PC-3 (cell line): ENCODE results near the gene MON1A. TPM values are rescaled to one million over a fixed set of nuclear protein-coding genes. Genes with fewer than 3 reads are reported as not detected.

ENCODE experiments used
- ATAC-seq: fragments of 200-7000 bp; cut with Tn5 transposase; 2 replicates; pipeline ENCODE4 v1.9.1; 2020; ENCODE audit warnings: mild to moderate bottlenecking, moderate library complexity
- BruUV-seq: library from RNA; stranded (reverse); fragments of 400-500 nt; replicated peaks from 2 replicates; lab custom pipeline; 2021; lab: Mats Ljungman, UMichigan
- CTCF ChIA-PET: fragments of 300-600 bp; sonication (Branson Sonifier 250); formaldehyde crosslinking; loops from one replicate; lab custom pipeline; 2022; ENCODE audit warnings: antibody characterized with exemption; lab: Charles Lee
- POLR2A ChIA-PET: fragments of 300-600 bp; sonication (Branson Sonifier 250); formaldehyde crosslinking; loops from one replicate; lab custom pipeline; 2022; ENCODE audit warnings: antibody characterized with exemption; ENCODE audit not compliant: unreplicated experiment; lab: Charles Lee
- DNase-seq: peaks from one replicate; pipeline ENCODE4 v3.0.0-alpha.2; 2015
- H2AFZ ChIP-seq: fragments of 300-600 bp; sonication (generic); 2 replicates; pipeline ENCODE4 v1.6.0; 2016; ENCODE audit warnings: antibody characterized with exemption, low read length
- H3F3A ChIP-seq: fragments of 300-600 bp; sonication (generic); one replicate; pipeline ENCODE4 v1.6.0; 2017; ENCODE audit warnings: antibody characterized with exemption, low read length, control low read depth, mild to moderate bottlenecking; ENCODE audit not compliant: unreplicated experiment
- H3K27ac ChIP-seq: fragments of 300-600 bp; sonication (generic); 2 replicates; pipeline ENCODE4 v1.5.1; 2016; ENCODE audit warnings: mild to moderate bottlenecking, low read length
- H3K27me3 ChIP-seq: fragments of 300-600 bp; sonication (generic); 2 replicates; pipeline ENCODE4 v1.6.1; 2016; ENCODE audit warnings: low read length, mixed read lengths
- H3K36me3 ChIP-seq: fragments of 300-600 bp; sonication (generic); 2 replicates; pipeline ENCODE4 v1.6.1; 2016; ENCODE audit warnings: low read depth, mixed run types, low read length, mixed read lengths
- H3K4me1 ChIP-seq: fragments of 300-600 bp; sonication (generic); 2 replicates; pipeline ENCODE4 v1.5.1; 2016; ENCODE audit warnings: low read length; ENCODE audit not compliant: insufficient read depth
- H3K4me2 ChIP-seq: fragments of 300-600 bp; sonication (generic); 2 replicates; pipeline ENCODE4 v1.6.0; 2016; ENCODE audit warnings: low read length
- H3K4me3 ChIP-seq: fragments of 300-600 bp; sonication (generic); 2 replicates; pipeline ENCODE4 v1.5.1; 2016; ENCODE audit warnings: mild to moderate bottlenecking, low read length, mixed read lengths
- H3K79me2 ChIP-seq: fragments of 300-600 bp; sonication (generic); 2 replicates; pipeline ENCODE4 v1.6.1; 2017; ENCODE audit warnings: low read length, mixed read lengths
- H3K9ac ChIP-seq: fragments of 300-600 bp; sonication (generic); 2 replicates; pipeline ENCODE4 v1.6.0; 2016; ENCODE audit warnings: mild to moderate bottlenecking, low read length
- H3K9me2 ChIP-seq: fragments of 300-600 bp; sonication (generic); replicated peaks from 2 replicates; pipeline ENCODE4 v1.6.1; 2016; ENCODE audit warnings: mixed run types, low read length, mixed read lengths
- H3K9me3 ChIP-seq: fragments of 300-600 bp; sonication (generic); 2 replicates; pipeline ENCODE4 v1.6.1; 2016; ENCODE audit warnings: low read length, mixed read lengths
- H4K20me1 ChIP-seq: fragments of 300-600 bp; sonication (generic); 2 replicates; pipeline ENCODE4 v1.6.1; 2016; ENCODE audit warnings: low read length, mixed read lengths
- CTCF ChIP-seq: fragments of 300-600 bp; sonication (generic); conservative IDR thresholded peaks from 2 replicates; pipeline ENCODE4 v1.5.1; 2017; ENCODE audit warnings: antibody characterized with exemption, low read depth, mild to moderate bottlenecking, low read length
- EZH2 ChIP-seq: fragments of 300-600 bp; sonication (generic); IDR thresholded peaks from one replicate; pipeline ENCODE4 v1.6.1; 2017; ENCODE audit warnings: antibody characterized with exemption, mild to moderate bottlenecking, low read length; ENCODE audit not compliant: unreplicated experiment
- EZH2phosphoT487 ChIP-seq: fragments of 300-600 bp; sonication (generic); IDR thresholded peaks from 2 replicates; pipeline ENCODE4 v1.6.1; 2018; ENCODE audit warnings: mild to moderate bottlenecking, antibody characterized with exemption, low read length, borderline replicate concordance
- intact Hi-C: fragments of 100-400 bp; cut with micrococcal nuclease; formaldehyde crosslinking; loops from 2 replicates; pipeline ENCODE4 v1.9.0; 2023
- total RNA-seq: library from RNA; depleted of rRNA; stranded (reverse); fragments of >200 nt; gene quantifications from 2 replicates; pipeline ENCODE4 v1.2.3, GENCODE V29; 2014

The MON1A gene
- total RNA-seq, 1 experiment from 2014 or later = 20.8 TPM

- H3K27ac ChIP-seq = no peak overlapping the region
- no peaks in the 10 kb centered on the region for H3K9me2 ChIP-seq
- H2AFZ ChIP-seq = no peak overlapping the region
- no peaks in the 10 kb centered on the region for H3F3A ChIP-seq
- H3K4me1 ChIP-seq = no peaks in the 10 kb centered on the region
- ChIA-PET POLR2A (no interaction called here), CTCF (no interaction called here)
- no peaks in the 10 kb centered on the region for H4K20me1 ChIP-seq
- H3K4me3 ChIP-seq = no peak overlapping the region
- ATAC-seq (no peak), DNase-seq (no peak)
- intact Hi-C loops = no loop called here
- H3K79me2 ChIP-seq = peaks cover 5% of the 10 kb centered on the region; the same call in 1 of the 2 replicates
- H3K9ac ChIP-seq = no peak overlapping the region
- TF ChIP-seq EZH2 = no peak
- no peak for TF ChIP-seq CTCF
- no peak for TF ChIP-seq EZH2phosphoT487
- H3K4me2 ChIP-seq = no peak overlapping the region
- no peaks in the 10 kb centered on the region for H3K27me3 ChIP-seq
- no peaks in the 10 kb centered on the region for H3K9me3 ChIP-seq
- no TSS peak for BruUV-seq
- peaks cover 20% of the 10 kb centered on the region; the same call in 1 of the 2 replicates for H3K36me3 ChIP-seq
Measured at GRCh38 chr3:49972656-49973055, 43.0 kb upstream of the MON1A start.

- ATAC-seq = no peak
- H3K36me3 ChIP-seq = peaks cover 19% of the 10 kb centered on the region; the same call in 1 of the 2 replicates
- intact Hi-C loops = no loop called here
Measured at GRCh38 chr3:49968346-49968745, 38.7 kb upstream of the MON1A start.

More at GRCh38 chr3:49968346-49968745, 38.7 kb upstream of the MON1A start:
- Histone ChIP-seq H3K27ac (no peak overlapping the region), H3K4me3 (no peak overlapping the region), H3K27me3 (no peaks in the 10 kb centered on the region), H3K4me2 (no peak overlapping the region), H3F3A (no peaks in the 10 kb centered on the region), H2AFZ (no peak overlapping the region), H3K9me3 (no peaks in the 10 kb centered on the region), H3K9ac (no peak overlapping the region), H4K20me1 (peaks cover 6% of the 10 kb centered on the region; the same call in 1 of the 2 replicates), H3K4me1 (no peaks in the 10 kb centered on the region), H3K9me2 (no peaks in the 10 kb centered on the region), H3K79me2 (peaks cover 45% of the 10 kb centered on the region)
- no TSS peak for BruUV-seq
- DNase-seq = no peak
- ChIA-PET POLR2A (no interaction called here), CTCF (no interaction called here)
- no peak for TF ChIP-seq CTCF
- no peak for TF ChIP-seq EZH2phosphoT487
- no peak for TF ChIP-seq EZH2
